ENCODE results near the gene UFC1.
"Not testable (repeated sequence)": the region's sequence is repeated elsewhere in the genome, so short reads cannot be mapped to it uniquely, and the experiment has no call there.

The UFC1 gene

DNA sequence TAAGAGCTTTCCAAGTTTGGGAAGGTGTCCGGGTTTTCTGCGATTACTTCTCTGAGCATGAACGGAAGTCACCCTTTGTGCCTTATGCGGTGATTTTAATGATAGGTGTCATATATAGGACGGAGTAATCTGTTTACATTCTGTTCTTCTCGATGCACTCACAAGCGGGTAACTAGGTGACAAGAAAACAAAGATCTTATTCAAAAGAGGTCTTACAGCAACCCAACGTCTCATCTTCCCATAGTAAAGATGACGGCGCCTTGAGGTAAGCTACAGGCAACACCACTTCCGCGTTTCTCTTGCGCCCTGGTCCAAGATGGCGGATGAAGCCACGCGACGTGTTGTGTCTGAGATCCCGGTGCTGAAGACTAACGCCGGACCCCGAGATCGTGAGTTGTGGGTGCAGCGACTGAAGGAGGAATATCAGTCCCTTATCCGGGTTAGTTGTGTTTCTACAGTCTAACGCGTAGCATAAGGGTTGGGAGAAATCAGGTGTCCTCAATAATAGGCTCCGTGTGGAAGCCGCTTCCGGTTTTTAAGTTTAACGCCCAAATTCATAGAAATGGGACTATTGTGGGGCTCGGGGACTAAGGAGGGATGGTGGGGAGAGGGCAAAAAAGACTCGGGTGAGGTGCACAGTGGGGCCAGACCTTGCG, at the start of gene UFC1:
TSS of gene UFC1 (plus strand) at position 297 of the 656 bp plus-strand sequence. CDS start at position 317, 20 bp downstream.
- peak; percentile 91 for DNase-seq (ENCODE audit: low spot score)

DNA sequence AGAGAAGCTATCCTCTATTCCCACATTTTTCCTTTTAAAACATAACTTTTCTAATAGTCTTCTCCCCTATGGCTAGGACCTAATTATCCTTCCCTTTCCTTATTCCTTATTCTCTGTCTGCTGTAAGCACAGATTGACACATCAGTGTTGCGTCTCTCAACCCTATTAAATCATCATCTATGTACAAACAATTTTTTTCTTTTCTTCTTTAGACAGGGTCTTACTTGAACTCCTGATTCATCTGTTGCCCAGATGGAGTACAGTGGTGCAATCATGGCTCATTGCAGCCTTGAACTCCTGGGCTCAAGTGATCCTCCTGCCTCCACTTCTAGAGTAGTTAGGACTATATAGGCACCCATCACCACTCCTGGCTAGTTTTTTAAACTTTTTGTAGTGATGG, 47.3 kb upstream of the UFC1 start:
- DNase-seq (ENCODE audit: low spot score): no peak

DNA sequence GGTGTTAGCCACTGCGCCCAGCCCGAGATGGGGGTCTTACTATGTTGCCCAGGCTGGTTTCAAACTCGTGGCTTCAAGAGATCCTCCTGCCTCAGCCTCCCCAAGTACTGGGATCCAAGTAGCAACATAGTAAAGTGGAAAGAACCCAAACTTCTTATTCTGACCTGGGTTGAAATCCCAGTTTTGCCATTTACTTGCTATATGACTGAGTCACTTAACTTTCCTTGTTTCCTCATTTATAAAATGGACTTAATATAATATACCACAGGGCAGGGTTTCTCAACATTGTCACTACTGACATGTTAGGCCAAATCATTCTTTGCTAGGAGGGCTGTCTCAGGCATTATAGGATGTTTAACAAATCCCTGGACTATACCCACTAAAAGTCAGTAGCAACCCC, 42.7 kb upstream of the UFC1 start:
- no peak for DNase-seq (ENCODE audit: low spot score)

DNA sequence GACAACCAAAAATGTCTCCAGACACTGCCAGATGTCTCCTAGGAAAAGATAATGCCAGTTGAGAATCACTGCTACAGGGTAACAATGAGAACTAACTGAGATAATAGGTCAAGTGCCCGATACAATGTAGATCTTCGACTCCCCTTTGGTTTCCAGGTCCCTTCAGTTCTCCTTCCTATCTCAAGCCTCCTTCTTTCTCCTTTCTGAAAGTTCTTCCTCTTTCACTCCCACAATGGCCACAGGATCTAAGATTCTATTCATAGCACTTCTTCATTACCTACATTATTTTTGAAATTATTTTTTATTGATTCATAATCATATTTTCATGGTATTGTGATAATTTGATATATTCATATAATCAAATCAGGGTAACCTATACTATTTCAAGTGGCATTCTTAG, 42.3 kb upstream of the UFC1 start:
- no peak for DNase-seq (ENCODE audit: low spot score)

DNA sequence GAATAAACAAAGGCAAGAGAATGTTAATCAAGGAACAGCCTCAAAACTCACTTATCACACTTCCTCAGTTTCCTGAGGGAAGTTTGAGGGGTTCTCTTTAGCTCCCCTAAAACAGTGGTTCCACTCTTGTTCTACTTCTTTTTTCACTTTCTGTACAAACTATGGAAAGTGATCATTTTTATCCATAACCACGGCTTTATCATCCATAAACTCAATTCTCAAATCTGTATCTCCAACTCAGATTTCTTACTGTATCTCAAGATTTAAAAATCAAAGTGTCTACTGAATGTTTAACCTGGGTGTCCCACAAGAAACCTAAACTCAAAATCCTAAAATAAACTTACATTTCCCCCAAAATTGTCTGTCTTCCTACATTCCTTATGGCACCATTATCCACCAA, 39.9 kb upstream of the UFC1 start:
- DNase-seq (ENCODE audit: low spot score): no peak

DNA sequence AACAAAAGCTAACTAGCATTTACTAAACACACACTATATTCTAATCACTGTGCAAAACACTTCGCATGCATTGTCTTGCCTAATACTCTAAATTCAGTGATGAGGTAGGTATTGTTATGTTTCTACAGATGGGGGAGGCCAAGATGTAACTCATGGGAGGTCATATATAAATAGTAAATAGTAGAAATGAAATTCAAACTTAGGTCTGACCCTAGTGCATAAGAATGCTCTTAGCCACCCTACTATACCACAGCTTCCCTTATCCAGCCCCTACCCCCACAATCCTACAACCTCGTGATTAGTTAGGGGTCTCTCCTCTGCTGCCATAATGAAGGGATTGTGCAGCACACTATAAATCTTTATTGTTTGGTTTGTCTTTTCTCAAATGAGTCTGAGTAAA, 39.2 kb upstream of the UFC1 start:
- DNase-seq (ENCODE audit: low spot score): peak; percentile 23

DNA sequence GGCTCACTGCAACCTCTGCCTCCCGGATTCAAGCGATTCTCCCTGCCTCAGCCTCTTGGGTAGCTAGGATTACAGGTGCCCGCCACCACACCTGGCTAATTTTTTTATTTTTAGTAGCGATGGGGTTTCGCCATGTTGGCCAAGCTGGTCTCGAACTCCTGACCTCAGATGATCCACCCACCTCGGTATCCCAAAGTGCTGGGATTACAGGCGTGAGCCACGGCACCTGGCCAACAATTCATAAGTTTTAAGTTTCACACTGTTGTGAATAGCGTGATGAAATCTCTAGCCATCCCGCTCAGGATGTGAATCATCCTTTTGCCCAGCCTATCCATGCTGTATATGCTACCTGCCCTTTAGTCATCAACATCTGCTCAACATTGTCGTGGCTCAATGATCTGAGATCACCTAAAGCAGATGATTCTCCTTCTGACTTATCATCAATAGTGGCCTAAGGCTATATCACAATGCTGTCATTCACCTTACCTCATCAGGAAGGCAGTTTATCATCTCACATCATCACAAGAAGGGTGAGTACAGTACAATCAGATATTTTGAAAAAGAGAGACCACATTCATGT, 38.6 kb upstream of the UFC1 start:
- no peak for DNase-seq (ENCODE audit: low spot score)

DNA sequence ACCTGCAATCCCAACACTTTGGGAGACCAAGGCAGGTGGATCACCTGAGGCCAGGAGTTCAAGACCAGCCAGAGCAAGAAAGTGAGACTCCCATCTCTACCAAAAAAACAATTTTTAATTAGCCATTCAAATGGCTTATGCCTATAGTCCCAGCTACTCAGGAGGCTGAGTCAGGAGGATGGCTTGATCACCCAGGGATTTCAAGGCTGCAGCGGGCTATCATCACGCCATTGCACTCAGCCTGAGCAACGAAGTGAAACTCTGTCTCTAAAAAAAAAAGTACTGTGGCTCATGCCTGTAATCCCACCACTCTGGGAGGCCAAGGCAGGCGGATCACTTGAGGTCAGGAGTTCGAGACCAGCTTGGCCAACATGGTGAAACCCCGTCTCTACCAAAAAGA, 37.8 kb upstream of the UFC1 start:
- DNase-seq (ENCODE audit: low spot score): not testable (repeated sequence)

DNA sequence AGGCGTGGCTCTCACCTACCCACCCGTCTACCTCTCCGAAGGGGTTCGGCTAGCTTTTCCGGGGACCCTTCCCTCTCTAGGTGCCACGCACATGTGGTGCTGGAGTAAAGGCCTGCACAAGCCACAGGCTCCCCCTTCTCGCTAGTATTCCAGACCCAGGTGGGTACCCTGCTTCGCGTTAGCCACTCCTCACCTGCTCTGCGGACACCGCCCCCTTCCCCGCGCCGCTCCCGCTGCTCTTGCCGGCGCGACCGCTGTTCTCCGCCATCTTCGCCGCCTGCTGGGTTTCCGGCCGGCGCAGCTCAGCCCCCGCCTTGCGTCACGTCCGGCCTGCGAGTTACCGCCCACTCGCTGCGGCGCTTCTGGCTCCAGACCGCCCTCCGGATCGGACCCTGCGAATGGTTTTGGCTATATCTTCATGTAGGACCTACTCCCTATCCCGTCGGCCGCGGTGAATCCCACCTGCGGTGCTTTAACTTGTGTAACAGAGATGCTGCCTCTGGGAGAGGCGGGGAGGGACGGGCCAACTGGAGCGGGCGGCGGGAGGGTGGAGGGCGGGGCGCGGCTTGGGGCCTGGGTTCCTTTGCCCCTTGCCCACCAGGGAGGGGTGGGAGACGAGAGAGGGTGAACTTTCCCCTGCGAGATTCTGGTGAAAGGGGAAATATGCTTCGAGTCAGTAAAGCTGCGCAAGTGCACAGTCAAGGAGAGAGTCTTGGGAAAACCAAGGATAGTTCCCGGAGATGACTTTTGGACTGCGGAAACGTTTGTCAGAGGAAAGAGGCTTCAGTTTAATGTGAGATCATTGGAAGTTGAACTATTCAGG, 35.8 kb upstream of the UFC1 start, which contains the start of the genes NIT1 and PFDN2:
TSS of gene NIT1 (plus strand) at position 347 of the 823 bp plus-strand sequence. CDS start at position 419, 72 bp downstream.
TSS of gene PFDN2 (minus strand) at position 279 of the 823 bp plus-strand sequence. CDS start at position 268, 11 bp downstream.
- peak; percentile 84 for DNase-seq (ENCODE audit: low spot score)

DNA sequence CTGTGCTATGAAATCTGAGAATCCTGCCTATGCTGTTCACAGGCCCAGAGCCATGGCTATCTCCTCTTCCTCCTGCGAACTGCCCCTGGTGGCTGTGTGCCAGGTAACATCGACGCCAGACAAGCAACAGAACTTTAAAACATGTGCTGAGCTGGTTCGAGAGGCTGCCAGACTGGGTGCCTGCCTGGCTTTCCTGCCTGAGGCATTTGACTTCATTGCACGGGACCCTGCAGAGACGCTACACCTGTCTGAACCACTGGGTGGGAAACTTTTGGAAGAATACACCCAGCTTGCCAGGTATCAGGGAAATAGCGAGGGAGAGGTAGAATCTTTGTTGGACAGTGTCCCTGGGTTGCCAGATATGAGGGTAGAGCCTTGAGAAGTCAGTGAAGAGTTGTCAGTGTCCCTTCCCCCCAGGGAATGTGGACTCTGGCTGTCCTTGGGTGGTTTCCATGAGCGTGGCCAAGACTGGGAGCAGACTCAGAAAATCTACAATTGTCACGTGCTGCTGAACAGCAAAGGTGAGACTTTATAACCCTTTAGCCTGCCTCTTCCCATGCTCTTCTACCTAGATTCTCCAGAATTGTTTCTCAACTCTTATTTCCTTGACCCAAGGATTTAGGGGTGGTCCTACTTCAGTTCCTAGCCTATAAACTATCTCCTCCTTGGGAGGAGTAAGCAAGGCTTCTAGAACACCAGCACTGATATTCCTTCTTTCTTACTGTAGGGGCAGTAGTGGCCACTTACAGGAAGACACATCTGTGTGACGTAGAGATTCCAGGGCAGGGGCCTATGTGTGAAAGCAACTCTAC, 34.5 kb upstream of the UFC1 start:
- no peak for DNase-seq (ENCODE audit: low spot score)

DNA sequence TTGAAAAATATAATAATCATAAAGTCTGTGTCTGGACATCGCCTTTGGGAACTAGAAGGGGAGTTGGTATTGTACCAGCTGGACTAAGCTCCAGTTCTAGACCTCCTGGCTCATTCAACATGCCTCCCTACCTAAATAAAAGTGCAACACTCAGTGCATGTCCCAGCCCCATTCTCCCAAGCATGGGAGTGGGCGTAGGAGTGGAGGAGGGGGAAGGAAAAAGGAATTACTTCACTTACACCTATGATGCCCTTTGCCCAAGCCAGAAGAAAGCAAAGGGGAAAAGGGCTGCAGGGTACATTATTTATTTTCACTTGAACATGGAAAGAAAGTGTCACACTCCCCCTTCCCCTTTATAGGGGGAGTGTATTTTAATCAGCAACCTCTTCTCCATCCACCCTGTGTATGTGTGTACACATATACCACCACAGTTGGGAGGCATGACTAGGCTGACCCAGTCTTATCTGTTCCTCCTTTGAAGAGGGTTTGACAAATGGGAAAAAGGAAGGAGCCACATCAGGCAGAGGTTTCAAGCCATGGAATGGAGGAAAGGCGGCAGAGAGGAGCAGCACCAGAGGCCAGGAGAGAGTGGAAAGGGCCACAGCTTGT, 32.6 kb upstream of the UFC1 start:
- no peak for DNase-seq (ENCODE audit: low spot score)

DNA sequence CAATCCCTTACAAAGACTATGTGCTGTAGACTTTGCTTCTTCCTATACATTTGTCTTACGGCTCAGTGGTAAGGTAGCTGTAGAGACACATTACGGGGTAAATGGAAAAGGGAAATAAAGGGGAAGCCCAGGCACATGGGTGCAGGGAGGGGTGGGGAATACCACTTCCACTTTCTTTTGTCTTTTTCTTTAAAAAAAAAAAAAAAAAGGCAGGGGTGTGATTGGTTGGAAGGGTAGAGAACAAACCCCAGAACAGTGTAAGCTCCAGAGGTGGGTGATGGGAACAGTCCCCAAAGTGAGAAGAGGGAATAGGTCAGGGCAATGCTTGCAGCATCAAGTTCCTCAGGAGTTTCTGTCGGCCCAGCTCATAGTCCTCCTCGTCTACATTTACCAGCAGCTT, 31.9 kb upstream of the UFC1 start:
- DNase-seq (ENCODE audit: low spot score): peak; percentile 31

DNA sequence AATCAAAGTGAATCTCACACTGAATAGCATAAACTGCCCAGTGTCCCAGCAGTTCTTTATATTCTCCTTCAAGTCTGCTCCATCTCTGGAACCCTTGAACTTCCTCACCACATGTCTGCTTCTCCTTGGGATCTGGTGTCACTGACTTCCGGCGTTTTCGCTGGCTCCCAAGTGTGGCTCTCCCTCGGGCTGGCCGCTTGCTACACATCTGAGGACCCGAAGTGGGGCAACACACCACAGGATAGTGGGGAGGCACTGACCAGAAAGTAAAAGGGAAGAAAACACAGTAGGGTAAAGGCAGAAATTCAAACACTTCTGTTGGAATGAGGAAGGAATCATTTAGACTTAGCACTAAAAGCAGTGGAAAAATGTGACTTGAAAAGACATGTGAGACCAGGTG, 30.8 kb upstream of the UFC1 start:
- no peak for DNase-seq (ENCODE audit: low spot score)

DNA sequence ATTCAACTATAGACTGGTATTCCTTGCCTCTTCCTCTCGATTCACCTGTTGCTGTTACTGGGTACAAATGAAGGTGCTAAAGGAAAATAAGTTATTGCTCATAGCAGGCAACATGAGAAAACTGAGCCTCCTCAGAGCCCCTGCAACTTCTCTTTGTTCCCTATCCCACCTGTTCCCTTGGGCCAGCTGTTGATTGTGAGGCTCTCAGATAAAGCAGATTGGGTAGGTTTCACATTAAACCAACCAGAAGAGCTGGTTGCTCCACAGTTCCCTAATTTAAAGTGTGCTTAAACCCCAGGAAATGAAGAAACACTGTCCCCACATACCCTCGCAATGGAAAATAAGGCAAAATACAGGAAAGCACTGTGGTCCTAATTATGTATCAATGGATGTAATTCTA, 26.1 kb upstream of the UFC1 start:
- no peak for DNase-seq (ENCODE audit: low spot score)

DNA sequence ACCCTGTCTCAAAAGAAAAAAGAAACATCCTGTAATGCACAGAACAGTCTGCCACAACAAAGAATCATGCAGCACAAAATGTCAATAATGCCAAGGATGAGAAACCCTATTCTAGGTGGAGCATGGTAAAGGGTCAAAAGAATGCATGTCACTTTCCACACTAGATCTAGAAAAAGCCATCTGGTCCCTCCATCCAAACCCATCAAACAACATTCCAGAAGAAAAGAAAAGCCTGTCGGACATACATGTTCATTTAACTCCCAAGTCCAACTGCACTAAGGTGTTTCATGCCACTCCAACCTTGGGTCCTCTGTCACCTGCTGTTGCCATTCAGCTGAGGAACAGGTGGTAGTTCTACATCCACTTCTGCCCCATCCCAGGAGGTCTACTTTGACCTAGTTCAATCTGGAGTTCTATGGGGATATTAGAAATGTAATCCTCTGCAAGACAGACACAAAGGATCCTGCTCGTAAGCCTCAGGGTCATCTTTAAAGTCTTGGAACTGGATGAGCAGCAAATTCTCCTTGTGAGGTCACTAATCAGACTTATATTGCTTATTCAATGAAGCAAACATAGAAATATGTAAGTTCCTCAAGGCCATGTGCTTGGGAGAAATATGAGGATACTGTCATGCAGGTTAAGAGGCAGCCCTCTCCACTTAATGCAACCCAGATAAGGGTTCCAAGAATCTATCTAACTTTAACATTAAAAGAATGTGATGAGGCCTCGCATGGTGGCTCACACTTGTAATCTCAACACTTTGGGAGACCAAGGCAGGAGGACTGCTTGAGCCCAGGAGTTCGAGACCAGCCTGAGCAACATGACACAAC, 25.0 kb upstream of the UFC1 start:
- DNase-seq (ENCODE audit: low spot score): no peak

DNA sequence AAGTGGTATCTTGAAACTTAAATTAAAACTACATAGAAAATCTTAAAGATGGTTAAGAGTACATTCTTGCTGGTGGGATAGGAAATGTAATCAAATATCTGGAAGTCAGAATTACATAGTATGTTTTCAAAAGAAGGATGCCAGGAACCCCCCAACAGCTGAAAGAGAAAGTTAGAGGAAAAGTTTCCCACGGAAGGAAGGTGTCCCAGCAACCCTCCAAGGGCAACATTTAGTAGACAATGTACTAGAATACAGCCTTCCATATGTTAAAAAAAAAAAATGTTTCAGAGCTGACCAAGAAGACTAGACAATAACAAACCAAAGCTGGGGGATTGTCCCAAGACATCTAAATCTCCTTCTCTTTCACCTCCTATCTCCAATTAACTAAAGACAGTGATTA, 23.5 kb upstream of the UFC1 start:
- DNase-seq (ENCODE audit: low spot score): no peak

DNA sequence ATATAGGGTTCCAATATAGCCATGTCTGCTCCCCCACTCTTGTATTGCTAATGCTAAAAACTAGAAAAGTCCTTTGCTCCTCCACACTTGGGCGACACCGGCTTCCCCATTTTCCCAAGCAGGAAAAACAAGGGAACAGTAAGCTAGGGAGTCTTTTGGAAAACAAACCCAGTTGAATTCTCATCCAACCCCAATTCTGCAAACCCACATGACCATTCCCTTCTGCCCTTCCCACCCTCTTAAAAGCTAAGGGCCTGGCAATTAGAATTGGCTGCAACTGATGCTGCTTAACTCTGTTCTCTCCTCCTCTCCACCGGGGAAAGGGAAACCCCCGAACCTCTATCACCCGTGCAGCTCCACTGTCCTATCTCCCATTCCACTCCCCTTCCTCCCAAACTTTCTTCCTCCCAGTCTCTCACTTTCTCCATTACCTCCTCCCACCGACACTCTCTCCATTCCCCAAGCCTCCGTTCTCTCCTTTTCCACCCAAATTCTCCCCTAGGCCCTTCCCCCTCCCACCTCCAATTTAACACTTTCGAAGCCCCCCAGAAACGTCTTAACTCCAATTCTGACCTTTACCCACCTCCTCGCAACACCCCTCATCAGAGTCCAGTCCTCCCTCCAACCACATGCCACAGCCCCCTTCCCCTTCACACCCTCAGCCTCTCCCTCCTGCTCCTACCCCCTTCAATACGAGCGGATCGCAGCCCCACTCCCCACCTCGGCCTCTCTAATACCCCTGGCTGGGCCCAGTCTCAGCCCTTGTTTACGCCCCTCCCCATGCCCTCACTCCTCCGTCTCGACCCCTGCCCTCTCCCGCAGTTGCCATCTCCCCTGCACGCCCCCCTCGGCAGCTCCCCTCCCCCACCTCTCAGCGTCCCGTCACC, 22.0 kb upstream of the UFC1 start:
- no peak for DNase-seq (ENCODE audit: low spot score)

DNA sequence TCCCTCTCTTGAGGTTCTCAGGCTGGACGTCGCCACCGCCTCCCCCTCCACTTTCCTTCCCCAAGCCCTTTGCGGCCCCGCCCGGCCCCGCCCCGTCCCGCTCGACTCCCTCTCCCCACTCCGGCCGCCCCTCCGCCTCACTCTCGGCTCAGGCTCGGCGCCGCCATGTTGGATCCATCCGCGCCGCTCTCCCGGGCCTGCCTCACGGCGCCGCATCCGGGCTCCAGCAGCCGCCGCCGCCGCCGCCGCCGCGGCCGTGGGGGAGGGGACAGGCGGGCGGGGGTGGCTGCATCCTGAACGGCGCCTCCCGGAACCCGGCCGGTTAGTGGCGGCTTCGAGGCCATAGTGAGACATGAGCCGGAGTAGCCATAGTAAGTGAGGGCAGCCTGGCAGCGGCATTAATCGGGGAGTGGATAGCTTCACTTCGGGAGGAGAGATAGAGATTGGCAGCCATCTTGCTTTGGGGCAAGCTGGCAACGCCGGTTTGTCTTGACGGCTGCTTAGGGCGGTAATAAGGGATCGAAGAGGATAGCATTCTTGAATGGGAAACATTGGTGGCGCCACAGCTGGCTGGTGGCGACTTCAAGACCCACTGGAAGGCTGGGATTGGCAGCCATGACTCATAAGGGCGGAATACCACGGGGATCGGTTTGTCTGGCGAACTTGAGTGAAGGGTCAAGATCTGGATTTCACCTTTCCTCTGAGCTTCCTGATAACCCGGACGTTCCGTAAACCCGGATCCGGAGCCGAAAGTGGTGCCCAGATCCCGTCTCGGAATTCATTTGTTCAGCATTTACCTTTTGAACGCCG, 21.2 kb upstream of the UFC1 start, which contains the start of gene DEDD:
TSS of gene DEDD (minus strand) at position 258 of the 810 bp plus-strand sequence. CDS start 8,205 bp downstream, outside the sequence.
- DNase-seq (ENCODE audit: low spot score): peak; percentile 98
